Mesothelial cell of epicardium (in vitro differentiated cells): ENCODE data around the gene ALG9. TPM values are rescaled to one million over a fixed set of nuclear protein-coding genes. Genes with fewer than 3 reads are reported as not detected.

Experiments
- DNase-seq, 2 experiments: peaks; one replicate each; pipeline ENCODE4 v3.0.0; 2021; ENCODE audit warnings: low spot score in 2 of 2; ENCODE audit not compliant: unreplicated experiment in 2 of 2
- H3K27ac Mint-ChIP-seq: 2 replicates; pipeline ENCODE4 v1.8.0; 2021; ENCODE audit warnings: mixed read lengths
- H3K27me3 Mint-ChIP-seq: 2 replicates; pipeline ENCODE4 v1.8.0; 2021; ENCODE audit warnings: low read depth, mixed read lengths
- H3K36me3 Mint-ChIP-seq: 2 replicates; pipeline ENCODE4 v1.8.0; 2021; ENCODE audit warnings: mixed read lengths
- H3K4me1 Mint-ChIP-seq: 2 replicates; pipeline ENCODE4 v1.8.0; 2021; ENCODE audit warnings: mixed read lengths
- H3K4me3 Mint-ChIP-seq: 2 replicates; pipeline ENCODE4 v1.8.0; 2021; ENCODE audit warnings: mild to moderate bottlenecking, moderate library complexity, mixed read lengths
- H3K9me3 Mint-ChIP-seq: 2 replicates; pipeline ENCODE4 v1.8.0; 2021; ENCODE audit warnings: mixed read lengths
- total RNA-seq: library from RNA; stranded (reverse); gene quantifications from 3 replicates; pipeline ENCODE4 v1.2.1, GENCODE V29; 2021
- TF ChIP-seq, protein P1 (sequence below): fragments of 200-600 bp; sonication (generic); IDR thresholded peaks from one replicate; pipeline ENCODE4 v1.5.0; 2021; ENCODE audit warnings: antibody characterized with exemption; ENCODE audit not compliant: unreplicated experiment

ALG9 gene
- total RNA-seq, 1 donor from 2014 or later = 50.6 TPM

DNA sequence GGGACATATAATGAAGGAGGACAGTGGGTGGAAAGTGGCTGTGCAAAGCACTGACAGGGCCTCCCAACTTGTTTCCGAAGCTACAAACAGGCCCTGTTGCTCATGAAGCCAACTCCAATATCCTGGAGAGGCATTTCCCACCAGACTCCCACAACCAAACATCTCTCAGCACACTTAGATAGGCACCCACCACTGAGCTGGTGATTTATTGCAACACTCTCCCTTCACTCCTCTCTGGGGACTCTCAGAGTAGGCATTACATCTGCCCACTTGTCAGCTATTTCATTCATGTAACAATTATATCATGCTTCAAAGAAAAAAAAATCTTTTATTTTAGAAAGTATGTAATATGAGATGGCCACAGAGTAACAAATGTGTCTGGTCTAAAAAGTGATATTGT, 73.1 kb downstream of the ALG9 start:
- Mint-ChIP-seq H3K4me3 (no peak overlapping the region), H3K9me3 (peaks cover 14% of the 10 kb centered on the region), H3K4me1 (peaks cover 16% of the 10 kb centered on the region), H3K27me3 (no peaks in the 10 kb centered on the region), H3K36me3 (peaks cover 43% of the 10 kb centered on the region), H3K27ac (no peak overlapping the region)
- TF ChIP-seq, protein P1, sequence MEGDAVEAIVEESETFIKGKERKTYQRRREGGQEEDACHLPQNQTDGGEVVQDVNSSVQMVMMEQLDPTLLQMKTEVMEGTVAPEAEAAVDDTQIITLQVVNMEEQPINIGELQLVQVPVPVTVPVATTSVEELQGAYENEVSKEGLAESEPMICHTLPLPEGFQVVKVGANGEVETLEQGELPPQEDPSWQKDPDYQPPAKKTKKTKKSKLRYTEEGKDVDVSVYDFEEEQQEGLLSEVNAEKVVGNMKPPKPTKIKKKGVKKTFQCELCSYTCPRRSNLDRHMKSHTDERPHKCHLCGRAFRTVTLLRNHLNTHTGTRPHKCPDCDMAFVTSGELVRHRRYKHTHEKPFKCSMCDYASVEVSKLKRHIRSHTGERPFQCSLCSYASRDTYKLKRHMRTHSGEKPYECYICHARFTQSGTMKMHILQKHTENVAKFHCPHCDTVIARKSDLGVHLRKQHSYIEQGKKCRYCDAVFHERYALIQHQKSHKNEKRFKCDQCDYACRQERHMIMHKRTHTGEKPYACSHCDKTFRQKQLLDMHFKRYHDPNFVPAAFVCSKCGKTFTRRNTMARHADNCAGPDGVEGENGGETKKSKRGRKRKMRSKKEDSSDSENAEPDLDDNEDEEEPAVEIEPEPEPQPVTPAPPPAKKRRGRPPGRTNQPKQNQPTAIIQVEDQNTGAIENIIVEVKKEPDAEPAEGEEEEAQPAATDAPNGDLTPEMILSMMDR = no peak
- DNase-seq = no peak

DNA sequence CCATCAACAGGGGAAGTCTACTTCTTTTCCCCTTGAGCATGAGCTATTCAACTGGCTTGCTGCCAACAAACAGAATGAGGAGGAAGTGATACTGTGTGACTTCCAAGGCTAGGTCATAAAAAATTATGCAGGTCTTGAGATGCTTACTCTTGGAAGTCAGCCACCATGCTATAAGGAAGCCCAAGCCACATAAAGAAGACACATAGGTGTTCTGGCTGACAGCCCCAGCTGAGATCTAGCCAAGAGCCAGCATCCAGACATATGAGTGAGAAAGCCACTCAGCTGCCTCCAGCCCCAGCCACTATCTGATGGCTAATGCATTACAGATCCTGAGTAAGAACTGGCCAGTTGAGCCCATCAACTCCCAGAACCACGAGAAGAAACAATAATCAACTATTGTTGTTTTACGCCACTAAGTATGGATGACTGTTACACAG, 74.2 kb downstream of the ALG9 start:
- Mint-ChIP-seq H3K4me1 (peaks cover 17% of the 10 kb centered on the region), H3K9me3 (peaks cover 14% of the 10 kb centered on the region), H3K4me3 (no peak overlapping the region), H3K36me3 (peaks cover 38% of the 10 kb centered on the region), H3K27ac (no peak overlapping the region), H3K27me3 (no peaks in the 10 kb centered on the region)
- no peak for DNase-seq
- TF ChIP-seq, protein P1 = no peak

DNA sequence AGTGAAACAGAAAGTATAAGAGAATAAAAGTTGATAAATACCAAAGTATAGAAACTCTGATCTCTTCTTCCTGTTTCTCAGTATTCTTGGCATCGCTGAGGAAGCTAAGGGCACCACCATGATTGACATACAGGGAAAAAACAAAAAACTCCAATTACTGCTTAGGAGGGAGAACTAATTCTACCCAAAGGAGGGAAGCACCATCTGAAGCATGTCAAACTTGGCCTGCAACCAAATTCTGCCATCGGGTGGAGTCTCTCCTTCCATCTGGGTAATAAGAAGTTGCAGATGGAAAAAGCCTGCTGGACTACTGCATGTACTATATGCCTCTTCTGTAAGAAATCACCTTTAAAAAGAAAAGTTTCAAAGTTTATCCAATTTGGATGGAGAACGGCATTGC, 74.7 kb downstream of the ALG9 start:
- Mint-ChIP-seq H3K27me3 (no peaks in the 10 kb centered on the region), H3K4me3 (no peak overlapping the region), H3K4me1 (peaks cover 17% of the 10 kb centered on the region), H3K9me3 (peaks cover 14% of the 10 kb centered on the region), H3K27ac (no peak overlapping the region), H3K36me3 (peaks cover 38% of the 10 kb centered on the region)
- TF ChIP-seq, protein P1 = no peak
- no peak for DNase-seq

DNA sequence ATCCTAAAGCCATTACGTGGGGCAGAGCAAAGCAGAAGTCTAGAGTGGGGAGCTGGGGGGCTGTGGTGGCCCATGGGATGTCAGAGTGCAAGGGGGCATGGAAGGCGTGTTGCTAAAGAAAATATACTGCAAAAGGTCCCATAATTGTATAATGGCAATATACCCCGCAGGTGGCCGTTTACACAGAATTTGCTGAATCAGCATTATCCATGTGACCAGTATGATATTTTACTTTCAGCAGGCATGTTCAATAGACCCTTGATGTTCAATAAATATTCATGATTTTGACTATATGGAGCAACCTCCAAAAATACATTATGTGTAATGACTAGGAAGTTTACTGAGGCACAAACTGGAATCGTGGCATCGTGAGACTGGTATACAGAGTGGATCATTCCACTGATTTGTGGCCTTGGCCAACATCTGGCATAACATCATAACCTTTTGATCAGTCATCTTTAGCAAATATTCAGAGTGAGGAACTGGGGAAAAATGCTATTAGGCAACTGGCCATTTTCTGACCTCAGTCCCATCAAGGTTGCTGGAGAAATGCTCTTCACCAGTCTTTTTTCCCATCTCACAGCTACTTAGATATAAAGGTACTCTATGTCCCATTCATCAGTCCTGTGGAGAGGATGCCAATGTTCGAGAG, 75.9 kb downstream of the ALG9 start:
- Mint-ChIP-seq H3K9me3 (peaks cover 14% of the 10 kb centered on the region), H3K27me3 (no peaks in the 10 kb centered on the region), H3K4me3 (no peak overlapping the region), H3K4me1 (peaks cover 14% of the 10 kb centered on the region), H3K36me3 (peaks cover 35% of the 10 kb centered on the region), H3K27ac (no peak overlapping the region)
- TF ChIP-seq, protein P1 = no peak
- DNase-seq = no peak

DNA sequence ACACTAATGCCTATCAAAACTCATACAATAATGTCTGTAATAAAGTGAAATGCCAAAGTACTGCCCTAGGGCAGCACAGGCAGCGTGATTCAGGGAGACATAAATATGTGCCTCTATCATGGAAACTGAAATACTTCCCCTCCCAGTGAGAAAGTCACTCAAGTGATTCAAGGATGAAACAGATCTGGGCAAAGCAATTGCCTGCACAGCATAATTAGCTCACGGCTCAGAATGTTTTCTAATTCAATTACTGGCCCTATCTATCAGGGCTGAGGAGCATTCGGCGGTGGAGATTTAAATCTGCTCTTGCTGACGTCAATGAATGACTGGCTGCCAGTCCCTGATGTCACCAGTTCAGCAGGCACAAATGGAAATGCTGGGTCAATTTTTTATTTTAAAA, 77.5 kb downstream of the ALG9 start:
- no peak for DNase-seq
- Mint-ChIP-seq H3K9me3 (peaks cover 14% of the 10 kb centered on the region), H3K27me3 (no peaks in the 10 kb centered on the region), H3K4me3 (no peak overlapping the region), H3K36me3 (peaks cover 27% of the 10 kb centered on the region), H3K27ac (peak overlapping the region; percentile 48), H3K4me1 (peaks cover 13% of the 10 kb centered on the region)
- TF ChIP-seq, protein P1 = no peak
